SK-N-MC (cell line): ENCODE data around the gene SBF2.

ENCODE experiments used
- EZH2 ChIP-seq: fragments of 200-600 bp; sonication (generic); IDR thresholded peaks from one replicate; pipeline ENCODE4 v1.6.1; 2017; ENCODE audit warnings: antibody characterized with exemption
- FOXP2 ChIP-seq: optimal IDR thresholded peaks from 2 replicates; pipeline ENCODE3; 2011; ENCODE audit warnings: mild to moderate bottlenecking, moderate library complexity; ENCODE audit not compliant: insufficient read depth; ENCODE audit errors: extremely low read length, control extremely low read depth
- POLR2AphosphoS5 ChIP-seq: IDR thresholded peaks from 2 replicates; pipeline ENCODE4 v1.6.1; 2012; ENCODE audit warnings: mild to moderate bottlenecking, low read depth, low read length, borderline replicate concordance

- TF ChIP-seq EZH2 (no peak), POLR2AphosphoS5 (no peak; the same call in 1 of the 2 replicates), FOXP2 (no peak)
These were observed 431.0 kb downstream of the SBF2 start for GRCh38 chr11:9862981-9863380.
